ENCODE results near the gene BPIFB1. TPM values are rescaled to one million over a fixed set of nuclear protein-coding genes. Genes with fewer than 3 reads are reported as not detected.

Gene BPIFB1
- total RNA-seq, 2 experiments from 2014 or later = not detected

DNA sequence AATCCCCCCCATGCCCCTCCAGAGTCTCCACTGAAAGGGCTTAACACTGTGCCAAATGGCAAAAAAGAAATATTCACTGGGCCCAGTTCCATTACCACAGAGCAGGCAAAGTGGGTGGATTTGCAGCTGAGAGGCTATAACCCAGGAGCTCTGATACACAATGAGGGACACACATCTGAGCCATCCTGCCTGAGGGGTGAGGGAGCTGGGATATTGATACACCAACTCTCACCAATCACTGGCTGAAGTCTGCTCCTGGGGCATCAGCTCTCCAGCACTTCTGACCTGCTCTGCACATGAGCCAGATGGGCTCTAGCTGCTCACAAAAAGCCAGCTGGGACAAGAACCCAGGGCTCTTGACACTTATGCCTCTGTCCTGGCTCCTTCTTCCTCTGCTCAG is 4.9 kb downstream of the BPIFB1 start:
- intact Hi-C loops (cut with micrococcal nuclease) = no loop called here
- H3K36me3 Mint-ChIP-seq (ENCODE audit: low read depth) = no peaks in the 10 kb centered on the region
- H3K27ac Mint-ChIP-seq = no peak overlapping the region
- DNase-seq = no peak
- H3K9me3 Mint-ChIP-seq = no peaks in the 10 kb centered on the region
- CTCF ChIA-PET = interaction anchor here (0.6 to 2.4 kb wide), 4 partner anchors 25 to 386 kb away, joined by 3 to 8 read pairs (median 4); no protein-coding TSS in a partner anchor
- no peak overlapping the region for H3K4me3 Mint-ChIP-seq
- no peaks in the 10 kb centered on the region for H3K4me1 Mint-ChIP-seq (ENCODE audit: low read depth)
- no peaks in the 10 kb centered on the region for H3K27me3 Mint-ChIP-seq (ENCODE audit: low read depth)

DNA sequence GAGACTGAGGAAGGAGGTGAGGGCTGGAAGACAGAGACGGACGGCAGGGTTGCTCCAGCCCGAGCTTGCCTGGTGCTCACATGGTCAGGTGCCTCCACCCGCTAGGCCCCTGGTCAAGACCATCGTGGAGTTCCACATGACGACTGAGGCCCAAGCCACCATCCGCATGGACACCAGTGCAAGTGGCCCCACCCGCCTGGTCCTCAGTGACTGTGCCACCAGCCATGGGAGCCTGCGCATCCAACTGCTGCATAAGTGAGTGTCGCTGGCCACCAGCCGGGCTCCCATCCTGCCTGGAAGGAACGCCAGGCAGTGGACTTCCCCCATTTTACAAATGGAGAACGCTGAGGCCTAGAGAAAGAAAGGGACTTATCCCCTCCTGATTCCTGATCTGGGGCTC is 7.8 kb downstream of the BPIFB1 start:
- Mint-ChIP-seq H3K4me3 (no peak overlapping the region), H3K27ac (no peak overlapping the region), H3K36me3 (ENCODE audit: low read depth) (no peaks in the 10 kb centered on the region), H3K27me3 (ENCODE audit: low read depth) (no peaks in the 10 kb centered on the region), H3K9me3 (no peaks in the 10 kb centered on the region), H3K4me1 (ENCODE audit: low read depth) (no peaks in the 10 kb centered on the region)
- intact Hi-C loops (cut with micrococcal nuclease) = loop anchor here (1.0 to 10.0 kb wide), 2 partner anchors 389 to 616 kb away; partner anchors contain the start of gene C20orf203
- no peak for DNase-seq
- CTCF ChIA-PET = interaction anchor here (0.7 to 2.4 kb wide), 3 partner anchors 8 to 194 kb away, joined by 3 to 10 read pairs (median 3); no protein-coding TSS in a partner anchor

DNA sequence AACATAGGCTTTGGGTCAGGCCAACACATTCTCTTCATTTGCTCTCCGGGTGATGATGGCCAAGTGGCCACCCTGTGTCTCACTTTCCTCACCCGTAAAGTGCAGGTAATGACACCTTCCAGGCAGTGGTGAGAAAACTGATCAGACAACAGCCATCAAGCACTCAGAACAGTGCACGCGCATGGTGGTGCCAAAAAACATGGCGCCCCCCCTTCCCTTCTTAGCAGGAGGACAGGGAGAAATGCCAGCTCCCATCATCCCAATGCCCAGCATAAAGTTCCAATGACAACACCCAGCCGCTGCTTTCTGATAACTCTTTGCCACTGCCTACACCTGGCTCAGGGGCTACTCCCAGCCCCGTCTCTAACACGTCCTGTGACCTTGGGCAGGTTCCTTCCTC is 8.4 kb downstream of the BPIFB1 start:
- intact Hi-C loops (cut with micrococcal nuclease) = loop anchor here (1.0 to 10.0 kb wide), 2 partner anchors 389 to 617 kb away; partner anchors contain the start of gene C20orf203
- CTCF ChIA-PET = interaction anchor here (0.7 to 2.4 kb wide), 7 partner anchors 10 to 277 kb away, joined by 3 to 10 read pairs (median 3); no protein-coding TSS in a partner anchor
- H3K9me3 Mint-ChIP-seq = no peaks in the 10 kb centered on the region
- H3K27me3 Mint-ChIP-seq (ENCODE audit: low read depth) = no peaks in the 10 kb centered on the region
- no peak overlapping the region for H3K27ac Mint-ChIP-seq
- no peaks in the 10 kb centered on the region for H3K4me1 Mint-ChIP-seq (ENCODE audit: low read depth)
- H3K4me3 Mint-ChIP-seq = no peak overlapping the region
- no peak for DNase-seq
- no peaks in the 10 kb centered on the region for H3K36me3 Mint-ChIP-seq (ENCODE audit: low read depth)

DNA sequence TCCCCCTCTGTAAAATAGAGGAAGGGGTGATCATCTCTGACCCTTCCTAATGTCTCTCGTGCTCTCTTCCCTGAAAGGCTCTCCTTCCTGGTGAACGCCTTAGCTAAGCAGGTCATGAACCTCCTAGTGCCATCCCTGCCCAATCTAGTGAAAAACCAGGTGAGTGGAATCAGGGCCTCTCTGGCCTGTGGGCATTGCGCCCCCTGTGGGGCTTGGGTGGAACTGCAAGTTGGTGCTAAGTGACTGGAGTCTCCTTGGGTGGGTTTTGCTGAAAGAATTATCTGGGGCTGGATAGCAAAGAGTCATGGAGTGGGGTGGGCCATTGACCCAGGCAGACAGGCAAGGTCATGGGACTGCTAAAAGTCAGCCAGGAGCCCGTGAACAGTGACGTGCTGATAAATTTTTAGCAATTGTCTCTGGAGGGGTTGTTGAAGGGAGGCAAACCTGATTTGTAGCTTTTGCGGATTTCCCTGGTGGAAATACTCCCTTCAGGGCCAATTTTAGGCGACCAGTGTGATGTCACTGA is 8.9 kb downstream of the BPIFB1 start:
- intact Hi-C loops (cut with micrococcal nuclease) = loop anchor here (1.0 to 10.0 kb wide), 4 partner anchors 196 to 617 kb away; partner anchors contain the start of gene C20orf203
- peak; percentile 75 for DNase-seq
- Mint-ChIP-seq H3K36me3 (ENCODE audit: low read depth) (no peaks in the 10 kb centered on the region), H3K27me3 (ENCODE audit: low read depth) (no peaks in the 10 kb centered on the region), H3K4me3 (no peak overlapping the region), H3K27ac (no peak overlapping the region), H3K9me3 (no peaks in the 10 kb centered on the region), H3K4me1 (ENCODE audit: low read depth) (no peaks in the 10 kb centered on the region)
- CTCF ChIA-PET = interaction anchor here (0.5 to 2.4 kb wide), 18 partner anchors 9 to 1764 kb away, joined by 3 to 10 read pairs (median 3); partner anchors contain the start of gene BPIFA1

DNA sequence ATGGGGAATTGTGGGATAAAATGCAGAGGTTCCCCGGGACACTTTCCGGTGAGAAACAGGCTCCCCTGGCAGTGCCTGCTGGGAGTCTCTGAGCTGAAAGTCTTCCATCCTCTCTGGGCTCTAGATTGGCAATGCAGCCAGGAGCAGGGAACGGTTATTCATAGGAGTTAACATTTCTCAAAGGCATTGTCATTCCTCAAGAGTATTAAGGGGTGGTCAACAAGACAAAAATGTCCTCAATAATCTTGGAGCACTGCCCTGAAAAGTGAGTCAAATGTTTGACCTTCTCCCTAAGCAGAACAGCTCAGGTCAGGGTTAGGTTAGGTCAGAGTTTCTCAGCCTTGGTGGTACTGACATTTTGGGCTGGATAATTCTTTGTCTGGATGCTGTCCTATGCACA is 13.2 kb downstream of the BPIFB1 start:
- Mint-ChIP-seq H3K27me3 (ENCODE audit: low read depth) (peaks cover 1% of the 10 kb centered on the region), H3K4me1 (ENCODE audit: low read depth) (peaks cover 2% of the 10 kb centered on the region), H3K36me3 (ENCODE audit: low read depth) (no peaks in the 10 kb centered on the region), H3K9me3 (no peaks in the 10 kb centered on the region), H3K27ac (no peak overlapping the region), H3K4me3 (no peak overlapping the region)
- intact Hi-C loops (cut with micrococcal nuclease) = loop anchor here (10.0 kb wide), 1 partner anchor 621 kb away; the partner anchor contains the start of gene C20orf203
- CTCF ChIA-PET = no interaction called here
- no peak for DNase-seq

DNA sequence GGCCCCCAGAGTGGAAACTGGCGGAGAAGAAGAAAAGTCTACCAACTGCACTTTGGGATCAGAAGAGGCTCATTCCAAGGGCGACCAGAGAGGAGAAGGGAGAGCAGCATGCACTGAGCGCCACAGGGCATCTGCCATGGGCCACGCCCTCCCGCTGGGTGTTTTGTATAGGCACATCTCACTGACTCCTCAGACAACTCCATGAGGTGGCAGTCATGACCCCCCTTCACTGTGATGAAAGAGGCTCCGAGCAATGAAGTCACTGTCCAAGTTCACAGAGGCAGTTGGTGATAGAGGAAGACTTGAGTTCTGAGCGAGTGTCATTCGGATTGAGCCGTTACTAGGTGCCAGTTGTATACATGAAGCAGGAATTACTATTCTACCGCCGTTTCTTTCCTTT is 15.4 kb downstream of the BPIFB1 start:
- Mint-ChIP-seq H3K27ac (no peak overlapping the region), H3K4me1 (ENCODE audit: low read depth) (peaks cover 2% of the 10 kb centered on the region), H3K36me3 (ENCODE audit: low read depth) (no peaks in the 10 kb centered on the region), H3K4me3 (no peak overlapping the region), H3K27me3 (ENCODE audit: low read depth) (peaks cover 1% of the 10 kb centered on the region), H3K9me3 (no peaks in the 10 kb centered on the region)
- DNase-seq = no peak
- intact Hi-C loops (cut with micrococcal nuclease) = loop anchor here (2.0 to 10.0 kb wide), 2 partner anchors 202 to 624 kb away; partner anchors contain the start of gene C20orf203
- CTCF ChIA-PET = interaction anchor here (0.6 to 1.4 kb wide), 3 partner anchors 22 to 494 kb away, joined by 3 to 7 read pairs (median 3); no protein-coding TSS in a partner anchor

DNA sequence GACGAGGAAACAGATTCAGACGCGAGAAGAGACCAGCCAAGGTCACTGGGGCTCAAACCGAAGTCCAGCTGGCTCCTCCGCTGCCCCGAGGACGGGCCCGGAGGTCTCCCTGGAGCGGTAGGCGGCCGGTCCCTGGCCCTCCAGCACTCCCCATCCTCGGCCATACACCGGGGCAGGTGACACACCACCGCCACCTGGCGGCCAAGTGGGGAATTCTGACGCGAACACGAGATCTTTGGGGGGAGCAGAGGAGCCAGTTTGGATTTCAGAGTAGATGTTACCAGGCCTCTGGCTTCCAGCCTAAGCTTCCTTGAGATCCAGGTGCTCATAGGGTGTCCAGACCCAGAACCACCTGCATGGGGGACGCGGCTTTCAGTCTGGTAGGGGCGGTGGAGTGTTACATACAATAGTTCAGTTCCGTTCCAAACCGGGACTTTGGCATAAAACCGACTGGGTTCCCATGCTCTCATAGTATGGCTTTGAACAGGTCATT is 16.1 kb downstream of the BPIFB1 start:
- DNase-seq = peak; percentile 76
- Mint-ChIP-seq H3K4me3 (no peak overlapping the region), H3K27me3 (ENCODE audit: low read depth) (peaks cover 1% of the 10 kb centered on the region), H3K9me3 (no peaks in the 10 kb centered on the region), H3K36me3 (ENCODE audit: low read depth) (no peaks in the 10 kb centered on the region), H3K27ac (no peak overlapping the region), H3K4me1 (ENCODE audit: low read depth) (peaks cover 2% of the 10 kb centered on the region)
- CTCF ChIA-PET = interaction anchor here (0.6 to 1.7 kb wide), 14 partner anchors 9 to 494 kb away, joined by 3 to 8 read pairs (median 3); no protein-coding TSS in a partner anchor
- intact Hi-C loops (cut with micrococcal nuclease) = loop anchor here (1.0 to 10.0 kb wide), 4 partner anchors 145 to 624 kb away; partner anchors contain the start of gene C20orf203

DNA sequence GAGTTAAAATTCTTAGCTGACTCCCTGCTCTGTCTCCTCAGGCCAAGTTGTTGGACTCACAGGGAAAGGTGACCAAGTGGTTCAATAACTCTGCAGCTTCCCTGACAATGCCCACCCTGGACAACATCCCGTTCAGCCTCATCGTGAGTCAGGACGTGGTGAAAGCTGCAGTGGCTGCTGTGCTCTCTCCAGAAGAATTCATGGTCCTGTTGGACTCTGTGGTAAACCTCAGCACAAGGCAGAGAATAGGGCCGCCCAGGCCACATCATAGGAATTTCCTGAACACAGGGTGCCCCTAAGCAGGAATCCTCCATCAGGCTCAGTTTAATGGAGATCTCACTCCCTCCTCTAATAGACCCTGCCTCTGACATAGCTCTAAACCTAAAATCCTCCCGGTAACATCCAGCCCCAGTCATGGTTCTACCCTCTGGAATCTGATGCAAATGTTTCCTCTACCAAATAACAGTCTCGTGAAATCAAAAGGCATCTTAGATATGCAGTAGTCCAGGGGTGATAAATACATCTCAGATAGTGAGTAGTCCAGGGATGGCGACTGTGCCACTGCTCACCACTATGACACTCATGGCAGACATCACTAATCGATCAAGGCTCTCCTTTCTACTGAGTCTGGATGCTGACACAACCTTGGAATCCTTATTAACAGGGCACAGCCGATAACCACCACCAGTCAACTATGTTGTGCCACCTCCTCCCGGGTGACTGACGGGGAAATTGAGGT is 18.3 kb downstream of the BPIFB1 start:
- no peak for DNase-seq
- Mint-ChIP-seq H3K27ac (no peak overlapping the region), H3K9me3 (no peaks in the 10 kb centered on the region), H3K4me1 (ENCODE audit: low read depth) (peaks cover 2% of the 10 kb centered on the region), H3K4me3 (no peak overlapping the region), H3K27me3 (ENCODE audit: low read depth) (peaks cover 1% of the 10 kb centered on the region), H3K36me3 (ENCODE audit: low read depth) (no peaks in the 10 kb centered on the region)
- CTCF ChIA-PET = interaction anchor here (0.9 to 2.5 kb wide), 3 partner anchors 10 to 155 kb away, joined by 3 to 10 read pairs (median 8); no protein-coding TSS in a partner anchor
- intact Hi-C loops (cut with micrococcal nuclease) = no loop called here

DNA sequence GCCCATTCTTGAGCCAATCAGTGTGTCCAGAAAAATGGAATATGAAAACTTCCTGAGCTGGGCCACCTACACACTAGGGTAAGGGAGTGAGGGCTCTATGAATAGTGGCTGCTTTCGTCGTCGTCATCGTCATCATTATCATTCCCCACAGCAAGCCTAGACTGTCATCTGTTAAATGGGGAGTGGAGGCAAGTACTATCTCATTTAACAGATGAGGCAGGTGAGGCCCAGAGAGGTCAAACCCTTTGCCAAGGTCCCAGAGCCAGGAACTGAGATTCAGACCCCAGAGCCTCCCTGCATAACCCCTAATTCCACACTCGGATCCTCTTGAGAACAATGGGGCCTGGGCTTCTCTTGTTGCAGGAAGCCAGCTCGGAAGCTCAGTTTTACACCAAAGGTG is 20.6 kb downstream of the BPIFB1 start:
- Mint-ChIP-seq H3K9me3 (no peaks in the 10 kb centered on the region), H3K27me3 (ENCODE audit: low read depth) (peaks cover 1% of the 10 kb centered on the region)
- CTCF ChIA-PET = interaction anchor here (1.0 kb wide), 1 partner anchor 10 kb away, joined by 6 read pairs; no protein-coding TSS in a partner anchor

DNA sequence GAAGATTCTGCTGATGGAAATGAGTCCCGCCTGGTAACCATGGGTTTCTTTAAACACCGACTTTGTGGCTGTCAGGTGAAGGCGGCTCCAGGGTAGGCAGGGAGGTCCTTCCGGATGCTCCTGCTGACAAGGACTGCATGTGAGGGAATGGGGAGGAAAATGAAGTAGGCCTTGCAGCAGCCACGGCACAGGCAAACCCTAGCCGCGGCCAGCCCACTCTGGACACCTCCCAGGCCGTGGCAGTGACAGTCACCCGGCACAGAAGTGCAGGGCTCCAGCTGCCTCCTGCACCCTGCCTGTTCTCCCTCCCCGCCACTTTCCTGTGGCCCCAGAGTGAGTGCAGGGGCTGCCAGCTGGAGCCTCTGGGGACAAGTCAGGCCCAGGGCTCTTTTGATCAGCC is 21.0 kb downstream of the BPIFB1 start:
- no peaks in the 10 kb centered on the region for H3K36me3 Mint-ChIP-seq (ENCODE audit: low read depth)
- H3K4me3 Mint-ChIP-seq = no peak overlapping the region
- no peaks in the 10 kb centered on the region for H3K9me3 Mint-ChIP-seq
- peaks cover 2% of the 10 kb centered on the region for H3K4me1 Mint-ChIP-seq (ENCODE audit: low read depth)
- DNase-seq = no peak
- CTCF ChIA-PET = no interaction called here
- intact Hi-C loops (cut with micrococcal nuclease) = no loop called here
- H3K27me3 Mint-ChIP-seq (ENCODE audit: low read depth) = no peaks in the 10 kb centered on the region
- H3K27ac Mint-ChIP-seq = no peak overlapping the region

More for the DNA sequence above, 20.6 kb downstream of the BPIFB1 start:
- H3K36me3 Mint-ChIP-seq (ENCODE audit: low read depth) = no peaks in the 10 kb centered on the region
- no peak overlapping the region for H3K27ac Mint-ChIP-seq
- H3K4me3 Mint-ChIP-seq = no peak overlapping the region
- no peak for DNase-seq
- intact Hi-C loops (cut with micrococcal nuclease) = no loop called here
- peaks cover 2% of the 10 kb centered on the region for H3K4me1 Mint-ChIP-seq (ENCODE audit: low read depth)

DNA sequence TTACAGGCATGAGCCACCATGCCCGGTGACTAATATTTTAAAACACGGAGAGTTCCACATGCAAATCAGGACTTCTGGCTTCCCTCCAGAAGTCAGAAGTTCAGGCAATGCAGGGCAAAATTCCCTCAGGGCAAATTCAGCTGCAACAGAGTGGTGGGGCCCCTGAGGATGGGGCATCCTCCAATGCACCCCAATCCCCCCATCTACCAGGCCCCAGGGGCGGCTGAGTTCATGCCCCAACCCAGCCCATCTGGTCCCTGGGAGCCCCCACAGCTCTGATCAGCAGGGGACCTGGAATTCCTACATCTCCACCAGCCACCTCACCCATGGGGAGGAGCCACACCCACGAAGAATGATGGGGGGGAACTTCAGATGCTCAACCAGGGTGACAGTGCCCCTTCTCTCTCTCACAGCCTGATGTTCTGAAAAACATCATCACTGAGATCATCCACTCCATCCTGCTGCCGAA is 22.6 kb downstream of the BPIFB1 start:
- no peak overlapping the region for H3K27ac Mint-ChIP-seq
- no peak for DNase-seq
- H3K4me1 Mint-ChIP-seq (ENCODE audit: low read depth) = no peaks in the 10 kb centered on the region
- no peaks in the 10 kb centered on the region for H3K9me3 Mint-ChIP-seq
- intact Hi-C loops (cut with micrococcal nuclease) = no loop called here
- no peak overlapping the region for H3K4me3 Mint-ChIP-seq
- no peaks in the 10 kb centered on the region for H3K36me3 Mint-ChIP-seq (ENCODE audit: low read depth)
- CTCF ChIA-PET = no interaction called here
- no peaks in the 10 kb centered on the region for H3K27me3 Mint-ChIP-seq (ENCODE audit: low read depth)

DNA sequence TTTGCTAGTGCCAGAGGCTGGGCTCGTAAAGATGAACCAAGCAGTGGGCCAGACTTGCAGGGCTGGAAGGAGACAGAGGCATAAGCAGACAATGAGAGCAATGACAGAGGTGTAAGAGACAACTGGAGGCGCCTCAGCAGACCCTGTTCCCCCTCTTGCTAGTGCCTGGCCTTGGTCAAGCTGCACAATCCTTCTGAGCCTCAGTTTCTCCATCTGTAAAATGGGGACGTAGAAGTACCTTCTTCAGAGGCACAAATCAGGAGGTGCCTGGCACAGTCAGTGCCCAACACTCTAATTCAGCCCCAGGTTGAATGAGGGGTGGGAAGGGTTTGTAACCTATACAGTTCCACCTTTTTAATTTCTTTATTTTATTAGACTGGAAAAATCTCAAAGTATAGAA is 23.2 kb downstream of the BPIFB1 start:
- Mint-ChIP-seq H3K4me1 (ENCODE audit: low read depth) (no peaks in the 10 kb centered on the region), H3K36me3 (ENCODE audit: low read depth) (no peaks in the 10 kb centered on the region), H3K27me3 (ENCODE audit: low read depth) (no peaks in the 10 kb centered on the region), H3K9me3 (no peaks in the 10 kb centered on the region), H3K4me3 (no peak overlapping the region), H3K27ac (no peak overlapping the region)
- intact Hi-C loops (cut with micrococcal nuclease) = no loop called here
- CTCF ChIA-PET = no interaction called here
- no peak for DNase-seq

Measured in activated naive CD4-positive, alpha-beta T cell treated with anti-CD3 and anti-CD28 coated beads for 36 hours (primary cell).